ENCODE data around the gene PTGR1.

PTGR1 gene

DNA sequence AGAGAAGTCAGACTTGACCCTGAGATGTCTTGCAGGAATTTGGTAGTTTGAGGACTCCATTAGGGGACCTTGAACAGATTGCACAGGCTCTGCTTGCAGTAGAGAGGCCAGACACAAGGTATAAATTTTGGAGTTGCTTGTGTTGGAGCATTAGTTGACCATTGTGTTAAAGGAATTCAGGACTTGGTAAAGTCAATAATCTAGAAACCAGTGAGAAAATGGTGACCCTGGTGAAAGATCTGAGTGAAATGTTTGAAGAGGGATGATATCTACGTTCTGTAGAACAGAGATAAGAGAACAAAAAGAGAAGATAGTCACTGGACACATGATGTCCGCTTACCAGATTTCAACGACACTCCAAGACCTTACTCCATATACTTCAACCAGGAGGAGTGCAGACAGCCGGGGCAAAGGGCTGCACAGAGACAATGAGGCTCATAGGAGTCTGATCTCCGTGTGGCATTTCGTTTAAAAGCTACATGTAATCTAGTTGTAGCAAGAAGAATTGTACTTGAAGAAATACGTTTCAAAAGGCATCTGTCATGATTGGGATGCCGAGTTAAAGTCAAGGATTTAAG lies 44.8 kb upstream of the PTGR1 start:
- Mint-ChIP-seq H3K36me3 (ENCODE audit: low read depth) (peaks cover 45% of the 10 kb centered on the region), H3K27ac (no peak overlapping the region), H3K9me3 (no peaks in the 10 kb centered on the region), H3K4me3 (no peak overlapping the region), H3K27me3 (ENCODE audit: low read depth) (no peaks in the 10 kb centered on the region), H3K4me1 (no peaks in the 10 kb centered on the region)
- TF ChIP-seq, protein P1, sequence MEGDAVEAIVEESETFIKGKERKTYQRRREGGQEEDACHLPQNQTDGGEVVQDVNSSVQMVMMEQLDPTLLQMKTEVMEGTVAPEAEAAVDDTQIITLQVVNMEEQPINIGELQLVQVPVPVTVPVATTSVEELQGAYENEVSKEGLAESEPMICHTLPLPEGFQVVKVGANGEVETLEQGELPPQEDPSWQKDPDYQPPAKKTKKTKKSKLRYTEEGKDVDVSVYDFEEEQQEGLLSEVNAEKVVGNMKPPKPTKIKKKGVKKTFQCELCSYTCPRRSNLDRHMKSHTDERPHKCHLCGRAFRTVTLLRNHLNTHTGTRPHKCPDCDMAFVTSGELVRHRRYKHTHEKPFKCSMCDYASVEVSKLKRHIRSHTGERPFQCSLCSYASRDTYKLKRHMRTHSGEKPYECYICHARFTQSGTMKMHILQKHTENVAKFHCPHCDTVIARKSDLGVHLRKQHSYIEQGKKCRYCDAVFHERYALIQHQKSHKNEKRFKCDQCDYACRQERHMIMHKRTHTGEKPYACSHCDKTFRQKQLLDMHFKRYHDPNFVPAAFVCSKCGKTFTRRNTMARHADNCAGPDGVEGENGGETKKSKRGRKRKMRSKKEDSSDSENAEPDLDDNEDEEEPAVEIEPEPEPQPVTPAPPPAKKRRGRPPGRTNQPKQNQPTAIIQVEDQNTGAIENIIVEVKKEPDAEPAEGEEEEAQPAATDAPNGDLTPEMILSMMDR (IDR thresholded peaks at IDR 0.05; ENCODE audit: unreplicated experiment in 3 of 3), result no peak

DNA sequence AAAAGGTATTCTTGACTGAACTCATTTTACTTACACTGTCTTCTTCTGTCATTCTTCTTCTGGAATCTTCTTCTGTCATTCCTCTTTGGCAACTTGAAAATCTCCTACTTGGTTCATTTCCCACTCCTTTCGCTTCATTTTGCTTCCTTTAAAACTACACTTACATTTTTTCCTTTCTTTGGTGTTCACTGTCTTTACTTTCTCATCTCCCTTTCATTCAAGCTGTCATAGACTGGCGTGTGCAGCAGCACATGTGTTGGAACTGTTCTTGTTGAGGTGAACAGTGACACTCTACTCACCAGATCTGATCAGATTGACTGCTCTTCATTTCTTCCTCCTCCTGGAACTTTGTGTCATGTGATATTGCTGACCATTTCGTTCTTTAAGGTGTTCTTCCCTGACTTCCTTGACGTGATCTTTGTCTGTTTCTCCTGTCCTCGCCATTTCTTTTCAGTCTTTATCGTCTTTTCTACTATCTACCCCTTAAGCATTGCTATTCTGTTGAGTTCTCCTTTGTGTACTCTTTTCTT lies 38.0 kb upstream of the PTGR1 start:
- Mint-ChIP-seq H3K27ac (no peak overlapping the region), H3K9me3 (no peaks in the 10 kb centered on the region), H3K27me3 (ENCODE audit: low read depth) (no peaks in the 10 kb centered on the region), H3K36me3 (ENCODE audit: low read depth) (peaks cover 11% of the 10 kb centered on the region), H3K4me3 (no peak overlapping the region), H3K4me1 (peaks cover 22% of the 10 kb centered on the region)
- TF ChIP-seq, protein P1 (IDR thresholded peaks at IDR 0.05; ENCODE audit: unreplicated experiment in 3 of 3), result no peak

DNA sequence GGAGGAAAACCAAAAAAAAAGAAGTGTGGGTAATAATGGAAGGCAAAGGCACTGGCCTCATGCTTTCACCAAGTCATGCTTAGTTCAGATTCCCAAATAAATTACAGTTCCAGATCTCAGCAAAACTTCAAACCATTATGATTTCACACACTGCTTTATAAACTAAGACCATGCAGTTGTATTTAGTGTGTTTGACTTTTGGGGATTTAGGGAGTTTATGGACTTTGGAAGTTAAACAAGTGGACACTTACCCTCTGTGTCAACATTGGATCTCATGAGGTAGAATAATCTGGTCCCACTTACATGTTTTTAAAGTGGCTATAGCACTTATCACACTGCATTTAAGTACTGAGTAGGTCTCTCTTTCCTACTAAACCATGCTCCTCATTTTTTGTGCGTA lies 35.4 kb upstream of the PTGR1 start:
- Mint-ChIP-seq H3K36me3 (ENCODE audit: low read depth) (peaks cover 11% of the 10 kb centered on the region), H3K4me3 (peak overlapping the region in 1 of 3 experiments; percentile 3), H3K4me1 (peaks cover 38% of the 10 kb centered on the region), H3K27ac (no peak overlapping the region), H3K27me3 (ENCODE audit: low read depth) (no peaks in the 10 kb centered on the region), H3K9me3 (no peaks in the 10 kb centered on the region)
- TF ChIP-seq, protein P1 (IDR thresholded peaks at IDR 0.05; ENCODE audit: unreplicated experiment in 3 of 3), result no peak

DNA sequence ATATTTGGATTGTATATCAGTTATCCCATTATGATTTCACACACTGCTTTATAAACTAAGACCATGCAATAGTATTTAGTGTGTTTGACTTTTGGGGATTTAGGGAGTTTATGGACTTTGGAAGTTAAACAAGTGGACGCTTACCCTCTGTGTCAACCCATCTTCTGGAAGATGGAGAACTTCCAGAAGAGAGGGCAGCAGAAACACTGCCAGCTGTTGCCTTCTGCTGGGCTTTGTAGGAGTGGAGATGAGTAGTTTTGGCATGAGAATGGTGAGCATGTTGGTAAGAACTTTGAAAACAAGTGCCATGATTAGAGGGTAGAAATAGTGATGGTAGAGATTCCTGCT lies 33.9 kb upstream of the PTGR1 start:
- Mint-ChIP-seq H3K27ac (no peak overlapping the region), H3K9me3 (no peaks in the 10 kb centered on the region), H3K4me3 (peak overlapping the region; percentile 93 to 96 (median 94)), H3K4me1 (peaks cover 38% of the 10 kb centered on the region), H3K27me3 (ENCODE audit: low read depth) (no peaks in the 10 kb centered on the region), H3K36me3 (ENCODE audit: low read depth) (peaks cover 11% of the 10 kb centered on the region)
- TF ChIP-seq, protein P1 (IDR thresholded peaks at IDR 0.05; ENCODE audit: unreplicated experiment in 3 of 3), result no peak

DNA sequence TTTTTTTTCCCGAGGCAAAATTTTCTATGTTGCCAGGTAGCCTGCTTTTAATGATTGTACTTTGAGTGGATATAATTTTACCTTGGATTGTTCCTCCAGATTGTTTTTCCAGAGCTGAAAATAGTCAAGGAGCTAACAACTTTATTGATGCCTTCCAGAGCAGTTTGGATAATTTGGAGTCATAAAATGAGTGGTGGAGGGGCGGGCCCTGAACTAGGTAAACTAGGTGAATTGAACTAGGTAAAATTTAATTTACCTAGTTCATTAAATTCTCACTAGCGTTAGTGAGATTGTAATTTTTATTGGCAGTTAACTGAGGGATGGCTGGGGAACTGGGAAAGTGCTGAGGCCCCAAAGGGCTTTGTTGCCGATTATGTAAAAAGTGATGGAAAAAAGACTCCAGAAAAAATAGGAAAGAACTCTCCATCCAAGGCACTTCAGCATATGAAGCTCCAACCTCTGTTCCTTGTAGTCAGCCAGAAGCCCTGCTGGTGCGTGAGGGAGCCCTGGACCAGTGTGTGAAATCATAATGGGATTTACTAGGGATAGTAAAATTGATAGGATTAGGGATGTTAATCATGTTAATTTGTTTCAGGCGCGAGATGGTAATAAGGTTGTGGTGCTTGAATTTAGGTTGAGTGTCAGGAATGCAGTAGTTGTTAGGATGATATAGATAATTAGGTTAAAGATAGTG lies 33.4 kb upstream of the PTGR1 start:
- H3K27me3 Mint-ChIP-seq (ENCODE audit: low read depth), result no peaks in the 10 kb centered on the region
- peaks cover 11% of the 10 kb centered on the region for H3K36me3 Mint-ChIP-seq (ENCODE audit: low read depth)
- peak overlapping the region; percentile 93 to 96 (median 94) for H3K4me3 Mint-ChIP-seq
- no peaks in the 10 kb centered on the region for H3K9me3 Mint-ChIP-seq
- TF ChIP-seq, protein P1 (IDR thresholded peaks at IDR 0.05; ENCODE audit: unreplicated experiment in 3 of 3), result no peak
- H3K4me1 Mint-ChIP-seq, result peaks cover 38% of the 10 kb centered on the region
- H3K27ac Mint-ChIP-seq, result peak overlapping the region; percentile 81 to 95 (median 87)
